Measurements from ENCODE around the gene SRA1. TPM values are rescaled to one million over a fixed set of nuclear protein-coding genes. Genes with fewer than 3 reads are reported as not detected.

SRA1 gene
- total and polyA plus RNA-seq, 9 of the 15 experiments (the other 6 are each of a cell fraction or from before 2014, with no cell fraction given): 24.1 to 47.4 (median 41.3) TPM

- Histone ChIP-seq H3K4me3 (no peak overlapping the region), H3K9me1 (ENCODE audit: control insufficient read depth, insufficient read depth, low read length) (no peaks in the 10 kb centered on the region), H3K27ac (ENCODE audit: extremely low read depth, low read depth, low read length) (no peak overlapping the region), H2AFZ (ENCODE audit: low read depth, low read length) (no peak overlapping the region), H4K20me1 (replicated peaks; ENCODE audit: control insufficient read depth, insufficient read depth, low read length) (no peaks in the 10 kb centered on the region), H3K4me1 (replicated peaks in 1 of 2; ENCODE audit: control insufficient read depth in 2 of 2, insufficient read depth in 2 of 2, low read length in 2 of 2) (peaks cover 8 to 10% of the 10 kb centered on the region in 2 experiments; a peak in 3 of 5 replicates), H3K36me3 (ENCODE audit: control insufficient read depth, insufficient read depth, low read length) (0 out of 3 replicates have a peak, but pooled peaks cover 6% of the 10 kb centered on the region), H3K9me3 (replicated peaks; ENCODE audit: control insufficient read depth, insufficient read depth, low read depth, low read length) (no peaks in the 10 kb centered on the region), H3K4me2 (ENCODE audit: insufficient read depth, low read length) (no peak overlapping the region), H3K27me3 (ENCODE audit: control insufficient read depth in 2 of 2, insufficient read depth in 2 of 2, low read length in 2 of 2) (no peaks in the 10 kb centered on the region), H3K9ac (ENCODE audit: insufficient read depth in 1 of 2, low read depth in 2 of 2, low read length in 2 of 2) (no peak overlapping the region), H3K79me2 (ENCODE audit: control insufficient read depth, insufficient read depth, low read length) (no peaks in the 10 kb centered on the region)
- FAIRE-seq (no peak), ATAC-seq (no peak), DNase-seq (ENCODE audit: extremely low read depth in 1 of 4, low spot score in 3 of 4) (no peak)
- ChIA-PET CTCF (ENCODE audit: low intra/inter-chr PET ratio) (no interaction called here), POLR2A (interaction anchor here (0.5 to 1.6 kb wide), 6 partner anchors 8 to 302 kb away, joined by 3 to 5 read pairs (median 4); partner anchors contain the start of genes IK, NDUFA2 and SLC35A4)
- in situ Hi-C loops (cut with MboI): no loop called here
- 82% methylated on average over 7 of the region's 7 CpGs for WGBS (ENCODE audit: insufficient coverage, low coverage, missing lambda C conversion rate)
- BruUV-seq (replicated peaks): no TSS peak
- intact Hi-C loops (cut with micrococcal nuclease): loop anchor here (1.0 kb wide), 1 partner anchor 38 kb away; no protein-coding TSS in a partner anchor
- TF ChIP-seq CREB3L1 (IDR thresholded peaks at IDR 0.05; ENCODE audit: borderline replicate concordance, low read depth): no peak
- TF ChIP-seq SREBF2 (CRISPR knock-in tag; IDR thresholded peaks at IDR 0.05): no peak
- no peak for TF ChIP-seq SETDB1 (IDR thresholded peaks at IDR 0.05; ENCODE audit: low read length)
- TF ChIP-seq ZNF232 (CRISPR knock-in tag; IDR thresholded peaks at IDR 0.05): no peak
- TF ChIP-seq ATF3 (IDR thresholded peaks at IDR 0.05): no peak
- TF ChIP-seq ATF3 (CRISPR knock-in tag; conservative IDR thresholded peaks at IDR 0.05): no peak
- no peak for TF ChIP-seq ZBTB12 (CRISPR knock-in tag; IDR thresholded peaks at IDR 0.05)
- TF ChIP-seq, protein P1, sequence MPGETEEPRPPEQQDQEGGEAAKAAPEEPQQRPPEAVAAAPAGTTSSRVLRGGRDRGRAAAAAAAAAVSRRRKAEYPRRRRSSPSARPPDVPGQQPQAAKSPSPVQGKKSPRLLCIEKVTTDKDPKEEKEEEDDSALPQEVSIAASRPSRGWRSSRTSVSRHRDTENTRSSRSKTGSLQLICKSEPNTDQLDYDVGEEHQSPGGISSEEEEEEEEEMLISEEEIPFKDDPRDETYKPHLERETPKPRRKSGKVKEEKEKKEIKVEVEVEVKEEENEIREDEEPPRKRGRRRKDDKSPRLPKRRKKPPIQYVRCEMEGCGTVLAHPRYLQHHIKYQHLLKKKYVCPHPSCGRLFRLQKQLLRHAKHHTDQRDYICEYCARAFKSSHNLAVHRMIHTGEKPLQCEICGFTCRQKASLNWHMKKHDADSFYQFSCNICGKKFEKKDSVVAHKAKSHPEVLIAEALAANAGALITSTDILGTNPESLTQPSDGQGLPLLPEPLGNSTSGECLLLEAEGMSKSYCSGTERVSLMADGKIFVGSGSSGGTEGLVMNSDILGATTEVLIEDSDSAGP (CRISPR knock-in tag; IDR thresholded peaks at IDR 0.05): no peak
These were observed 16.4 kb upstream of the SRA1 start for GRCh38 chr5:140573683-140574082.
